DOHH2 (cell line): ENCODE results near the gene HK2.

Experiments used
- EZH2phosphoT487 ChIP-seq: fragments of 200-600 bp; sonication (generic); IDR thresholded peaks from 2 replicates; pipeline ENCODE4 v1.6.1; 2017; ENCODE audit warnings: borderline replicate concordance, mild to moderate bottlenecking, antibody characterized with exemption, low read length, moderate library complexity, mixed read lengths
- TF ChIP-seq, protein P1 (sequence below): fragments of 200-600 bp; sonication (generic); IDR thresholded peaks from one replicate; pipeline ENCODE4 v1.5.1; 2014; ENCODE audit warnings: antibody characterized with exemption, mild to moderate bottlenecking, low read depth, low read length; ENCODE audit not compliant: poor library complexity, severe bottlenecking

GRCh38 chr2:74917702-74918619 is 84.0 kb downstream of the HK2 start:
- TF ChIP-seq, protein P1, sequence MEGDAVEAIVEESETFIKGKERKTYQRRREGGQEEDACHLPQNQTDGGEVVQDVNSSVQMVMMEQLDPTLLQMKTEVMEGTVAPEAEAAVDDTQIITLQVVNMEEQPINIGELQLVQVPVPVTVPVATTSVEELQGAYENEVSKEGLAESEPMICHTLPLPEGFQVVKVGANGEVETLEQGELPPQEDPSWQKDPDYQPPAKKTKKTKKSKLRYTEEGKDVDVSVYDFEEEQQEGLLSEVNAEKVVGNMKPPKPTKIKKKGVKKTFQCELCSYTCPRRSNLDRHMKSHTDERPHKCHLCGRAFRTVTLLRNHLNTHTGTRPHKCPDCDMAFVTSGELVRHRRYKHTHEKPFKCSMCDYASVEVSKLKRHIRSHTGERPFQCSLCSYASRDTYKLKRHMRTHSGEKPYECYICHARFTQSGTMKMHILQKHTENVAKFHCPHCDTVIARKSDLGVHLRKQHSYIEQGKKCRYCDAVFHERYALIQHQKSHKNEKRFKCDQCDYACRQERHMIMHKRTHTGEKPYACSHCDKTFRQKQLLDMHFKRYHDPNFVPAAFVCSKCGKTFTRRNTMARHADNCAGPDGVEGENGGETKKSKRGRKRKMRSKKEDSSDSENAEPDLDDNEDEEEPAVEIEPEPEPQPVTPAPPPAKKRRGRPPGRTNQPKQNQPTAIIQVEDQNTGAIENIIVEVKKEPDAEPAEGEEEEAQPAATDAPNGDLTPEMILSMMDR: no peak
- no peak for TF ChIP-seq EZH2phosphoT487
